GM03348 (cell line): ENCODE results near the gene RAD51B.

Experiments
- DNase-seq: peaks from one replicate; pipeline ENCODE4 v3.0.0; 2012; ENCODE audit warnings: low spot score

Gene RAD51B

GRCh38 chr14:67900231-67900630, 80.7 kb downstream of the RAD51B start:
- no peak for DNase-seq

GRCh38 chr14:67908052-67908754, 88.6 kb downstream of the RAD51B start:
- DNase-seq: no peak

DNA sequence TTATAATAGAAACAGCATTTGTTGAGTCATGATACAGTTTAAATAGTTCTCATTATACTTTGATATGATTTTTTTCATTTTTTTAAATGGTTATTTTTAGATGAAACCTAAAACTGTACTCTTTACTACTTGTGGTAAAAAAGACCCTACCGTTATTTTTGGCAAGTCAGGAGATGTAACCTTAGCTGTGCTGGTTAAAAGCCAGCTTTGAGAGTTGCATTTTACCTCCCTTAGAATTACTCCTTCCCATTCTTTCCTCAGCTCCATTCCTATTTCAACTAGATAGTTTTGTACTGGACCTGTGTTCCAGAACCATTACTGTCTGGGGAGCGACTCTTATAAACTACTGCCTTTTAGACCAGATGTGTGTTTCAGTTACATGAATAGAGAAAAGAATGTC, 92.0 kb downstream of the RAD51B start:
- no peak for DNase-seq

DNA sequence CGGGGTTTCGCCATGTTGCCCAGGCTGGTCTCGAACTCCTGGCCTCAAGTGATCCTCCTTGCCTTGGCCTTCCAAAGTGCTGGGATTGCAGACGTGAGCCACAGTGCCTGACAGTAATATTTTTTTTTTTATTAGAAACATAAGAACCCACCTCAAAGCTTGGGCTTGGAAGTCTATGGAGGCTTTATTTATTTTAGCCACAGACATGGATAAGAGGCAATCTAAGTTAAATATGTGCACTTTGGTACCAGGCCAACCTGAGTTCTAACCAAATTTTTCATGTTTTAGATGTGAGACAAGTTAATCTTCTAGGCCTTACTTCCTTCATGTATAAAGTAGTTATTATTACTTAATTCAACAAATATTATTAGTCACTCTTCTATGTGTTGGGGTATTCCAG, 96.9 kb downstream of the RAD51B start:
- DNase-seq: no peak

DNA sequence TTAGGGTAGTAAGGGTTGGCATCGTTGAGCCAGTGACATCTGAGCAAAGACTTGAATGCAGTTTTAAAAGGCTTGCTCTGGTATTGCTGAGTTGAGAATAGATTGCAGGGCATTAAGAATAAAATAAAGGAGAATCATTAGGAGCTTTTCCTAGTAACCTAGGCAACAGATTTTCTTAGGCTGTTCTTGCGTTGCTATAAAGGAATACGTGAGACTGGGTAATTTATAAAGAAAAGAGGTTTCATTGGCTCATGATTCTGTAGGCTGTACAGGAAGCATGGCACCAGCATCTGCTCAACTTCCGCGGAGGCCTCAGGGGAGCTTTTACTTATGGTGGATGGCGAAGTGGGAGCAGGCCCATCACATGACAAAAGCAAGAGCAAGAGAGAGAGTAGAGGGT, 97.4 kb downstream of the RAD51B start:
- no peak for DNase-seq

- no peak for DNase-seq
These were observed 99.3 kb downstream of the RAD51B start for GRCh38 chr14:67918838-67919237.

GRCh38 chr14:67919259-67920032, 99.9 kb downstream of the RAD51B start:
- DNase-seq: no peak

DNA sequence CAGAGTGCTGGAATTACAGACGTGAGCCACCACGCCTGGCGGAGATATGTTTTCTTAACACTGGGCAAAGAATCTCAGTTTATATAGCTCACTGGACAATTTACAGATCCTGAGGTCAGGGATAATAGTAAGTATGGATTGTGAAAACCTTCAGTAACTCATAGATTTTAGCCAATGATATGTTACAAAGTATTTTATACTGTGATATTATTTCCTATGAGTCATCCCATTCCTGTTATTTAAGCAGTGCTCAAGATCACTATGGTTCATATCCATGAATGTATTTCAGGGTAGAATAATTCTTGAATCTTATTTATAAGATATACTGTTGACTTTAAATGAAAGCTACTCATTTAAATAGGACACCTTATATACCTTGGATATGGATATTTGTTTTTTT, 107.2 kb downstream of the RAD51B start:
- no peak for DNase-seq

DNA sequence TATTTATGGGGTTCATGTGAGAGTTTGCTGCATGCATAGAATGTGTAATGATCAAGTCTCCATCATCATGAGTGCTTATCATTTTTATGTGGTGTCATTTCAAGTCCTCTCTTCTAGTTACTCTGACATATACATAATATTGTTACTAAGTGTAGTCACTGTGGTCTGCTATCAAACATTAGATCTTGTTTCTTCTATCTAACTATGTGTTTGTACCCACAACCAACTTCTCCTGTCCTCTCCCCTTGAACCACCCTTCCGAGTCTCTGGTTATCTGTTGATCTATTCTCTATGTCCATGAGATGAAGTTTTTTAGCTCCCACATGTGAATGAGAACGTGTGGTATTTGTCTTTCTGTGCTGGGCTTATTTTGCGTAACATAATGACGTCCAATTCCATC, 107.7 kb downstream of the RAD51B start:
- no peak for DNase-seq

DNA sequence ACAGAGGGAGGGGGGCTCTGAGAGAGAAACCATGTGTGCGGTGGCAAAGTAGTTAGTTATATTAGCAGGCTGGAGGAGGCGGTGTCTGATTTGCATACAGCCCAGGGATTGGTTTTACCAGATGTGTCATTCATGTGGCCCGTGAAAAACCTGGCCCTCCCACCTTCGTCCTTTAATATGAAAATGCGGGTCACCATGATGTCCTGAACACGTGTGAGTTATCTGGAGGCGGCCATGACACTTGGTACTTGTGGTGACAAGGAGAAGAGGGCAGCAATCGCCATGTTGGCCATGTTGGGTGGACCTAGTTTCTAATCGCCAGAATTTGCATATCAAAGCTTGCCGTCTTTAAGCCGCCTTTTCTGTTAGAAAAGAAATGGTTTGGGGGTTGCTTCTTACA, 108.8 kb downstream of the RAD51B start:
- DNase-seq: no peak

GRCh38 chr14:67932708-67933246, 113.2 kb downstream of the RAD51B start:
- DNase-seq: no peak

DNA sequence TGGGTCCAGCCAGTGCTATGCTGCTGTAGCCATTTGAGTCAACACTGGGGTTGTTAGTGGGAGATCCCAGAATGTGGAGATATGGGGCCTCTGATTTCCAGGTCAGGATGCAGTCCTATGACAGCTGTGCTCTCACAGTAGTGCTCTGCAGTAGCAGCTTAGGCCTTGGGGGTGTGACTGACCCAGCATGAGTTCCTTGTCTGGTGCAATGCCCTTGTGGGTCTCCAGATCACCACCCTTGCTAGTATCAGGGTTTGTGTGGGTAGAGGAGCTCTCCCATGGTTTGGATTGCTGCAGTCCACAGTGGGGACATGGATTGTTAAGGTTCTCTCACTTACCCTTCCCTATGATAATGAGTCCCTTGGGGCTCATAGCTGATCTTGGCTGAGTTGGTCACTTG, 113.7 kb downstream of the RAD51B start:
- DNase-seq: no peak

DNA sequence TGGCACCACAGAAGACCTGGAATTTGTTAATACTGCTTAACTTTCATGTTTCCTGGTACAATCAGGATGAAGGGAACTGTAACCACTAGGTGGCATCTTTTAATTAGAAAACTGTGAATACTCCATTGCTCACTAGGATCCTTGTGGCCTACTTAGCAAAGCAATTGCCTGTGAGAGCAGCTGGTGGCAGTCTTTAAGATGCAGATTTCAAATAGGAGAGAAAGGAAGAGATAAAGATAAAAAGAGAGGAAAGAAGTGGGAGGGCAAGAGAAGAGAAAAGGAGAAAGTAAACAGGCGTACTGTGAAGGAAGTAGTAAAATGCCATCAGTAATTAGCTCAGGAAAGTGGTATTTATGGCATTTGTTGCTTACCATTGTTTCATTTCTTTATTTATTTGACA, 114.5 kb downstream of the RAD51B start:
- peak; percentile 81 for DNase-seq

- DNase-seq: no peak
These were observed 115.3 kb downstream of the RAD51B start for GRCh38 chr14:67934862-67935261.

DNA sequence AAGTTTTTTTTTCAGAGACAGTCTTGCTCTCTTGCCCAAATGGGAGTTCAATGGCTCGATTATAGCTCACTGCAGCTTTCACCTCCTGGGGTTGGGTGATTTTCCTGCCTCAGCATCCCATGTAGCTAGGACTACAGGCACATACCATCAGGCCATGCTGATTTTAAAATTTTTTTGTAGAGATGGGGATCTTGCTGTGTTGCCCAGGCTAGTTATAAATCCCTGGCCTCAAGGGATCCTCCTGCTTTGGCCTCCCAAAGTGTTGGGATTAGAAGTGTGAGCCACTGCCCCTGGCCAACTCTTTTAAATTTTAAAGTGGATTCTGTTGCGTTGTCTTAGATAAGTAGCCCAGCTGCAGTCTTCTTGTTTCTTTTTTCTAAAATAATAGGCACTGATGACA, 115.8 kb downstream of the RAD51B start:
- DNase-seq: no peak

GRCh38 chr14:67938071-67938470, 118.5 kb downstream of the RAD51B start:
- no peak for DNase-seq

GRCh38 chr14:67940486-67941455, 121.2 kb downstream of the RAD51B start:
- peak; percentile 49 for DNase-seq

DNA sequence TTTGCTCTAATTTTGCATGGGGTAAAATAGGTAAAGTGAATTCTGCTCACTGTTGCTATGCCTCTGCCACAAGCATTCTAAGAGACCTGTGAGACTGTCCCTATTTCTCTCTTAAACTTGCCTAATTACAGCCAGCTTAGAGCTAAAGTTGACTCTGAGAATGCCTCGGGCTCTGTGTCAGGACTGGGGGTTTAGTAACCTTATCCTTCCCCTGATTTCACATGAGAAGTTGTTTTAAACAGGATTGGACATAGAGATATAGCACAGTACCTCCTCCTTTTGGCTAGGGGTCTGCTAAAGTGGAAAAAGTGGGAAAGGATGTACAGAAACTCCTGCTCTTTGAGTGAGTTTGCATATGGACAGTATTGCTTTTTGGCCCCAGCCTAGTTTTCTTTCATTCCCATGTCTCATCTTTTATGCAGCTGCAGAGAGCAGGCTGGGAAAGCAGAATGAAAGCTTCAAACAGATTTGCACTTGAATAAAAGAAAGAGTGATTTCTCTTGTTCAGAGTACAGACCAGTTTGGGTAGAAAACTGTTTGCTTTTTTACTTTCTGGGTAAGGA, 122.0 kb downstream of the RAD51B start:
- DNase-seq: no peak

GRCh38 chr14:67942080-67942710, 122.6 kb downstream of the RAD51B start:
- no peak for DNase-seq

- peak; percentile 60 for DNase-seq
These were observed 124.4 kb downstream of the RAD51B start for GRCh38 chr14:67943947-67944346.

- no peak for DNase-seq
These were observed 125.0 kb downstream of the RAD51B start for GRCh38 chr14:67944605-67945004.
